GM18508 (cell line): ENCODE results near the gene USP17L24.
"Not testable (repeated sequence)": the region's sequence is repeated elsewhere in the genome, so short reads cannot be mapped to it uniquely, and the experiment has no call there.

Source experiments
- ATAC-seq: cut with Tn5 transposase; IDR thresholded peaks from one replicate; pipeline ENCODE4 v1.9.1; 2021; ENCODE audit warnings: moderate number of reproducible peaks; ENCODE audit not compliant: insufficient read depth, unreplicated experiment

USP17L24 gene

DNA sequence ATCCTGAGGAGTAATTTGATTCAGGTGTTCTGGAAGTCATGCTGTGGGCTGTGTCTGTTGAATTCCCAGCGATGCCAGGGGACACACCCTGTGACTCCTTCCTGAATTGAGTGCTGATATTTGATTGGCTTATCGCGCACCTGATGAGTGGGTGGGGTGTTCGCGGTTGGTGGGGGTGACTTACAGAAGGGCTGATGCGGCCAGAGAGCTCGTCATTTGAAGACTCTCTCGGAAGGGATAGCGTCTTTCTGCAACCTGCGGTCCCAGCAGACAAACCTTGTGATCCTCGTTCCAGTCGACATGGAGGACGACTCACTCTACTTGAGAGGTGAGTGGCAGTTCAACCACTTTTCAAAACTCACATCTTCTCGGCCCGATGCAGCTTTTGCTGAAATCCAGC is at the start of gene USP17L24:
USP17L24 (plus strand) TSS at position 301 of the 400 bp plus-strand sequence; CDS start at position 301, 0 bp downstream.
- ATAC-seq: not testable (repeated sequence)

- not testable (repeated sequence) for ATAC-seq
These were observed 774 bp upstream of the USP17L24 start for GRCh38 chr4:9324191-9324590.

DNA sequence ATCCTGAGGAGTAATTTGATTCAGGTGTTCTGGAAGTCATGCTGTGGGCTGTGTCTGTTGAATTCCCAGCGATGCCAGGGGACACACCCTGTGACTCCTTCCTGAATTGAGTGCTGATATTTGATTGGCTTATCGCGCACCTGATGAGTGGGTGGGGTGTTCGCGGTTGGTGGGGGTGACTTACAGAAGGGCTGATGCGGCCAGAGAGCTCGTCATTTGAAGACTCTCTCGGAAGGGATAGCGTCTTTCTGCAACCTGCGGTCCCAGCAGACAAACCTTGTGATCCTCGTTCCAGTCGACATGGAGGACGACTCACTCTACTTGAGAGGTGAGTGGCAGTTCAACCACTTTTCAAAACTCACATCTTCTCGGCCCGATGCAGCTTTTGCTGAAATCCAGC is 4.6 kb downstream of the USP17L24 start, which contains the start of gene USP17L25:
USP17L25 (plus strand) TSS at position 301 of the 400 bp plus-strand sequence; CDS start at position 301, 0 bp downstream.
- not testable (repeated sequence) for ATAC-seq

DNA sequence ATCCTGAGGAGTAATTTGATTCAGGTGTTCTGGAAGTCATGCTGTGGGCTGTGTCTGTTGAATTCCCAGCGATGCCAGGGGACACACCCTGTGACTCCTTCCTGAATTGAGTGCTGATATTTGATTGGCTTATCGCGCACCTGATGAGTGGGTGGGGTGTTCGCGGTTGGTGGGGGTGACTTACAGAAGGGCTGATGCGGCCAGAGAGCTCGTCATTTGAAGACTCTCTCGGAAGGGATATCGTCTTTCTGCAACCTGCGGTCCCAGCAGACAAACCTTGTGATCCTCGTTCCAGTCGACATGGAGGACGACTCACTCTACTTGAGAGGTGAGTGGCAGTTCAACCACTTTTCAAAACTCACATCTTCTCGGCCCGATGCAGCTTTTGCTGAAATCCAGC is 9.4 kb downstream of the USP17L24 start, which contains the start of gene USP17L26:
USP17L26 (plus strand) TSS at position 301 of the 400 bp plus-strand sequence; CDS start at position 301, 0 bp downstream.
- not testable (repeated sequence) for ATAC-seq

GRCh38 chr4:9339103-9339502 is 14.1 kb downstream of the USP17L24 start, which contains the start of gene USP17L5:
Gene USP17L5 (plus strand): TSS chr4:9339403. CDS start chr4:9339403, 0 bp downstream.
- not testable (repeated sequence) for ATAC-seq

GRCh38 chr4:9343848-9344247 is 18.9 kb downstream of the USP17L24 start, which contains the start of gene USP17L27:
Gene USP17L27 (plus strand): TSS chr4:9344148. CDS start chr4:9344148, 0 bp downstream.
- not testable (repeated sequence) for ATAC-seq

- not testable (repeated sequence) for ATAC-seq
These were observed 23.6 kb downstream of the USP17L24 start, which contains the start of gene USP17L28 for GRCh38 chr4:9348593-9348992. Gene USP17L28 (plus strand): TSS chr4:9348893. CDS start chr4:9348893, 0 bp downstream.

DNA sequence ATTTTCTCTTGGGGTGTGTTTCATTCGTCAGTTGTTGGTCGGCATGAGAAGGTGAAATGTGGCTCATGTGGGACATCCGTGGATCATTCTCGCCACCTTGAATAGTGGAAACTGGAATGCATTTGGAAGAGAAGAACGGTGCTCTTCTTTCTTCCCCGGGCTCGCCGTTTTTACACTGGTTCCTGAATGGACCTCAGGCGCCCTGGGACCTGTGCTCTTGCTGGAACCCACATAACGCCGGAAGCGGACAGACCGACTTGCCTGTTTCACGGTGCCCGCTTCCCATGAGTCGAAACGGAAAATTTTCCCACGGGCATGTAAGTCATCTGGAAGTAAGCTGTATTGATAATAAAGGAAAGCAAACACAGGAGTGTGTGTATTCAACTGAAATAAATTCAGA is 25.9 kb downstream of the USP17L24 start:
- not testable (repeated sequence) for ATAC-seq

- not testable (repeated sequence) for ATAC-seq
These were observed 28.4 kb downstream of the USP17L24 start, which contains the start of gene USP17L29 for GRCh38 chr4:9353338-9353737. Gene USP17L29 (plus strand): TSS chr4:9353638. CDS start chr4:9353638, 0 bp downstream.

DNA sequence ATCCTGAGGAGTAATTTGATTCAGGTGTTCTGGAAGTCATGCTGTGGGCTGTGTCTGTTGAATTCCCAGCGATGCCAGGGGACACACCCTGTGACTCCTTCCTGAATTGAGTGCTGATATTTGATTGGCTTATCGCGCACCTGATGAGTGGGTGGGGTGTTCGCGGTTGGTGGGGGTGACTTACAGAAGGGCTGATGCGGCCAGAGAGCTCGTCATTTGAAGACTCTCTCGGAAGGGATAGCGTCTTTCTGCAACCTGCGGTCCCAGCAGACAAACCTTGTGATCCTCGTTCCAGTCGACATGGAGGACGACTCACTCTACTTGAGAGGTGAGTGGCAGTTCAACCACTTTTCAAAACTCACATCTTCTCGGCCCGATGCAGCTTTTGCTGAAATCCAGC is 37.9 kb downstream of the USP17L24 start, which contains the start of gene USP17L30:
USP17L30 (plus strand) TSS at position 301 of the 400 bp plus-strand sequence; CDS start at position 301, 0 bp downstream.
- ATAC-seq: not testable (repeated sequence)
